Colonic mucosa (tissue), 4 donors: ENCODE measurements around the gene SLC25A13. TPM values are rescaled to one million over a fixed set of nuclear protein-coding genes. Genes with fewer than 3 reads are reported as not detected.
"Not testable (repeated sequence)": the region's sequence is repeated elsewhere in the genome, so short reads cannot be mapped to it uniquely, and the experiment has no call there.

ENCODE experiments used
- DNase-seq: peaks from one replicate; pipeline ENCODE4 v3.0.0-alpha.2; 2020
- H3K27ac ChIP-seq: fragments of 200-600 bp; one replicate; pipeline ENCODE4 v1.8.0; 2021
- H3K27me3 ChIP-seq: fragments of 200-600 bp; one replicate; pipeline ENCODE4 v1.8.0; 2021
- H3K36me3 ChIP-seq: fragments of 200-600 bp; one replicate; pipeline ENCODE4 v1.8.0; 2021
- H3K4me1 ChIP-seq: fragments of 200-600 bp; one replicate; pipeline ENCODE4 v1.8.0; 2021; ENCODE audit warnings: mild to moderate bottlenecking
- H3K4me3 ChIP-seq: fragments of 200-600 bp; one replicate; pipeline ENCODE4 v1.8.0; 2021
- H3K9ac ChIP-seq, 2 donors: one replicate each; pipeline ENCODE4 v1.7.0; 2013; ENCODE audit warnings: control low read depth in 2 of 2, low read depth in 2 of 2, low read length in 2 of 2
- H3K9me3 ChIP-seq: fragments of 200-600 bp; one replicate; pipeline ENCODE4 v1.8.0; 2021
- CTCF ChIP-seq: fragments of 200-600 bp; IDR thresholded peaks from one replicate; pipeline ENCODE4 v1.8.0; 2022; ENCODE audit warnings: antibody characterized with exemption, mild to moderate bottlenecking
- intact Hi-C: fragments of 100-400 bp; cut with DNase I; formaldehyde crosslinking; loops from one replicate; pipeline ENCODE4 v1.14.1; 2022
- total RNA-seq, 2 donors: library from RNA; stranded (reverse); fragmentation: NEBNext Ultra II Directional in 1 of 2; extraction: Animal tissue kit (Norgen Biotek cat#: 25700) in 1 of 2; gene quantifications; one replicate each; pipeline ENCODE4 v1.2.1, GENCODE V29; 2021
- donor health status: healthy.
- donor health status: DM: no; HTN: no; CAD: no.
- donor health status: DM: no; HTN: no; CAD: no.

The SLC25A13 gene
- total RNA-seq, 2 donors from 2014 or later, result 36.4 to 45.2 TPM

DNA sequence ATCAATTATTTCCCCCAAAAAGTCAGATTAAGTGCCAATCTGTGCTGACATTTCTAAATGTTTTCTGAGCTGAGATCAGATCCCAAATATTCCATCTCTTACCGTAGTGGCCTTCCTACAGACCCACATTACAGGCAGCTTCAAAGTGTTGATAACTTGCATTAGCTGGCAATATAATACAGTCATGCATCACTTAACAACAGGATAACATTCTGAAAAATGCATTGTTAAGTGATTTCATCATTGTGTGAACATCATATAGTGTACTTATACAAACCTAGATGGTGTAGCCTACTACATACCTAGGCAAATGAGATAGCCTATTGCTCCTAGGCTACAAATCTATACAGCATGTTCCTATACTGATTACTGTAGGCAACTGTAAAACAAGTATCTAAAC is 22.4 kb downstream of the SLC25A13 start:
- no peak for DNase-seq
- Histone ChIP-seq H3K27me3 (no peaks in the 10 kb centered on the region), H3K36me3 (no peaks in the 10 kb centered on the region), H3K27ac (no peak overlapping the region), H3K9ac (no peak overlapping the region), H3K4me3 (no peak overlapping the region), H3K4me1 (peaks cover 7% of the 10 kb centered on the region), H3K9me3 (no peaks in the 10 kb centered on the region)
- intact Hi-C loops, result no loop called here
- TF ChIP-seq CTCF, result no peak

GRCh38 chr7:96297876-96298275 is 24.0 kb downstream of the SLC25A13 start:
- H3K27me3 ChIP-seq, result no peaks in the 10 kb centered on the region
- intact Hi-C loops, result no loop called here
- H3K9ac ChIP-seq, result no peak overlapping the region

DNA sequence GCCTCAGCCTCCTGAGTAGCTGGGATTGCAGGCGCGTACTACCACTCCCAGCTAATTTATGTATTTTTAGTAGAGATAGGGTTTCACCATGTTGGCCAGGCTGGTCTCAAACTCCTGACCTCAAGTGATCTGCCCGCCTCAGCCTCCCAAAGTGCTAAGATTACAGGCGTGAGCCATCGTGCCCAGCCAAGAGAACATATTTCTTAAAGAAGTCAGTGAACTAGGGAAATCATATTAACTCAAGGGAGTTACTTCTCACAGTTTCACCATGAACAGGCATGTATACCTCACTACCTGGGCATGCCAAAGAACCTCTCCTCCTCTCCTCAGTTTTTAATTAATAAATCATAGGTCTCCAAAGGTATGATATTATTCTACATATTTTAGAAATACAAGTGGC is 24.5 kb downstream of the SLC25A13 start:
- intact Hi-C loops, H3K36me3 ChIP-seq, H3K9me3 ChIP-seq, H3K4me1 ChIP-seq, H3K9ac ChIP-seq, H3K27me3 ChIP-seq, H3K27ac ChIP-seq, DNase-seq, H3K4me3 ChIP-seq: not testable (repeated sequence)

More at GRCh38 chr7:96297876-96298275, 24.0 kb downstream of the SLC25A13 start:
- no peaks in the 10 kb centered on the region for H3K9me3 ChIP-seq
- no peak for DNase-seq
- H3K4me1 ChIP-seq, result peaks cover 2% of the 10 kb centered on the region
- no peak overlapping the region for H3K4me3 ChIP-seq
- no peak for TF ChIP-seq CTCF
- no peak overlapping the region for H3K27ac ChIP-seq
- no peaks in the 10 kb centered on the region for H3K36me3 ChIP-seq

DNA sequence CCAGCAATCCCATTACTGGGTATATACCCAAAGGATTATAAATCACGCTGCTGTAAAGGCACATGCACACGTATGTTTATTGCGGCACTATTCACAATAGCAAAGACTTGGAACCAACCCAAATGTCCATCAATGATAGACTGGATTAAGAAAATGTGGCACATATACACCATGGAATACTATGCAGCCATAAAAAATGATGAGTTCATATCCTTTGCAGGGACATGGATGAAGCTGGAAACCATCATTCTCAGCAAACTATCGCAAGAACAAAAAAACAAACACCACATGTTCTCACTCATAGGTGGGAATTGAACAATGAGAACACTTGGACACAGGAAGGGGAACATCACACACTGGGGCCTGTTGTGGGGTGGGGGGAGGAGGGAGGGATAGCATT is 28.0 kb downstream of the SLC25A13 start:
- H3K4me1 ChIP-seq, H3K27me3 ChIP-seq, H3K9ac ChIP-seq, intact Hi-C loops, H3K9me3 ChIP-seq, H3K4me3 ChIP-seq, H3K36me3 ChIP-seq, H3K27ac ChIP-seq, DNase-seq: not testable (repeated sequence)

GRCh38 chr7:96287559-96287958 is 34.3 kb downstream of the SLC25A13 start:
- Histone ChIP-seq H3K9ac (no peak overlapping the region), H3K4me1 (no peaks in the 10 kb centered on the region), H3K27ac (no peak overlapping the region), H3K4me3 (no peak overlapping the region), H3K9me3 (no peaks in the 10 kb centered on the region), H3K36me3 (no peaks in the 10 kb centered on the region), H3K27me3 (no peaks in the 10 kb centered on the region)
- intact Hi-C loops, result no loop called here
- no peak for DNase-seq
- no peak for TF ChIP-seq CTCF

GRCh38 chr7:96287132-96287531 is 34.8 kb downstream of the SLC25A13 start:
- no peak overlapping the region for H3K27ac ChIP-seq
- no peaks in the 10 kb centered on the region for H3K9me3 ChIP-seq
- no peak overlapping the region for H3K4me3 ChIP-seq
- intact Hi-C loops, result no loop called here
- no peak for DNase-seq
- no peak for TF ChIP-seq CTCF
- no peaks in the 10 kb centered on the region for H3K27me3 ChIP-seq
- no peak overlapping the region for H3K9ac ChIP-seq
- no peaks in the 10 kb centered on the region for H3K36me3 ChIP-seq
- H3K4me1 ChIP-seq, result no peaks in the 10 kb centered on the region

- intact Hi-C loops, result no loop called here
- no peak overlapping the region for H3K27ac ChIP-seq
- no peaks in the 10 kb centered on the region for H3K9me3 ChIP-seq
- no peak overlapping the region for H3K4me3 ChIP-seq
- H3K4me1 ChIP-seq, result no peaks in the 10 kb centered on the region
- H3K36me3 ChIP-seq, result no peaks in the 10 kb centered on the region
- H3K9ac ChIP-seq, result no peak overlapping the region
- no peaks in the 10 kb centered on the region for H3K27me3 ChIP-seq
- no peak for DNase-seq
- no peak for TF ChIP-seq CTCF
These were observed 36.3 kb downstream of the SLC25A13 start for GRCh38 chr7:96285579-96285978.
